Inflammatory macrophage treated with lipopolysaccharide for 4 hours (primary cell): ENCODE results near the gene RAB44.

Experiments
- DNase-seq: peaks from one replicate; pipeline ENCODE4 v3.0.0-alpha.2; 2020

Gene RAB44

DNA sequence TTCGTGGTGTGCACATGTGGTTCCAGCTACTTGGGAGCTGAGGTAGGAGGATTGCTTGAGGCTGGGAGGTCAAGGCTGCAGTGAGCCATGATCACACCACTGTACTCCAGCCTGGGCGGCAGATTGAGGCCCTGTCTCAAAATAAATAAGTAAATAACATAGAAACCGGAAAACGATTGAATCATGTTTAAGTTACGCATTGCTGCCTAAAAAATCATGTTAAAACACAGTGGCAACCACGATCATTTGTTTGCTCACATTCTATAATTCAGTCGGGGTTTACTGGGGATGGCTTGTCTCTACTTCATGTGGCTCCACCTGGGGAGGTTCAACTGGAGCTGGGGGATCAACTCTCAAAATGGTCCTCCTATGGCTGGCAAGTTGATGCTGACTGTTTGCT, 27.4 kb upstream of the RAB44 start:
- no peak for DNase-seq

DNA sequence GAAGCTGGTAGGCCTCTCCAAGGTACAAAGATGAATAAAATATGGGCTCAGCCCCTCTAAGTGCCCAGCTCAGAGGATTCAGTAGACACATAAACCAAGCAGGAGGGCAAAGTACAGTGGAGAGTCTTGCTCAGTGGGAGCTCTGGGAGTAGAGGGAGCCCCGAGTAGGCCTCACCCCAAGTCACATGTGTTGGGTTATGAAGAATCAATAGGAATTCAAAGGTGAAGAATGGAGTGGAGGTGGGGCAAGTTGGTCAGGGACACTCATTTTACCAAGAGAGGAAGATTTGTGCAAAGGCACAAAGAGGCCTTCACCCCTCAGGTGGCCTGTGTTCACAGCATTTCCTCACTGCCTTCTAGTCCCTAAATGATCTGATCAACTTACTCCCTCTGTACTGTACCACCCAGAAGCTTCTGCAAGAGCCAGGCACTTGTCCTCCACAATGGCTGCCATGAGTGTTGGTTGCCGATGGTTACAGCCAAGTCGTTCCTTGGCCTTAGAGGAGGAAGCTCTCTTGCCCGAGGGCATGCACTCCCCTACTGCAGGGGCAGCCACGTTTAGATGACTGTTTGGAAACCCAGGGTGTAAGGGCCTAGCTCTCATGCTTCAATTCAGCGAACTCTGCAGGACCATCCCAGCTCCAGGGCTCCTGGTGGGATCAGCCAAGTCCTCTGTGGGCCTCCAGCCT, 25.8 kb upstream of the RAB44 start:
- DNase-seq = no peak

DNA sequence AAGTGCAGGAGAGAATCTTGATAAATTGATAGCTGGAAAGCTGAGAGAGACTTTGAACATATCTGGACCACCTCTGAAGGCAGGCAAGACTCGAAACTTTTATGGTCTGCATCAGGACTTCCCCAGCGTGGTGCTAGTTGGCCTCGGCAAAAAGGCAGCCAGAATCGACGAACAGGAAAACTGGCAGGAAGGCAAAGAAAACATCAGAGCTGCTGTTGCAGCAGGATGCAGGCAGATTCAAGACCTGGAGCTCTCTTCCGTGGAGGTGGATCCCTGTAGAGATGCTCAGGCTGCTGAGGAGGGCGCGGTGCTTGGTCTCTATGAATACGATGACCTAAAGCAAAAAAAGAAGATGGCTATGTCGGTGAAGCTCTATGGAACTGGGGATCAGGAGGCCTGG, 23.7 kb upstream of the RAB44 start:
- DNase-seq = no peak

DNA sequence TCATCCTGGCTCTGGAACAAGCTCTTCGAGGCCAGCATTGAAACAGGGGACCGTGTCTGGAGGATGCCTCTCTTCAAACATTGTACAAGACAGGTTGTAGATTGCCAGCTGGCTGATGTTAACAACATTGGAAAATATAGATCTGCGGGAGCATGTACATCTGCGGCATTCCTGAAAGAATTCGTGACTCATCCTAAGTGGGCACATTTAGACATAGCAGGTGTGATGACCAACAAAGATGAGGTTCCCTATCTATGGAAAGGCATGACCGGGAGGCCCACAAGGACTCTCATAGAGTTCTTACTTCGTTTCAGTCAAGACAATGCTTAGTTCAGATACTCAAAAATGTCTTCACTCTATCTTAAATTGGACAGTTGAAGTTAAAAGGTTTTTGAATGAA, 22.7 kb upstream of the RAB44 start:
- DNase-seq = no peak

DNA sequence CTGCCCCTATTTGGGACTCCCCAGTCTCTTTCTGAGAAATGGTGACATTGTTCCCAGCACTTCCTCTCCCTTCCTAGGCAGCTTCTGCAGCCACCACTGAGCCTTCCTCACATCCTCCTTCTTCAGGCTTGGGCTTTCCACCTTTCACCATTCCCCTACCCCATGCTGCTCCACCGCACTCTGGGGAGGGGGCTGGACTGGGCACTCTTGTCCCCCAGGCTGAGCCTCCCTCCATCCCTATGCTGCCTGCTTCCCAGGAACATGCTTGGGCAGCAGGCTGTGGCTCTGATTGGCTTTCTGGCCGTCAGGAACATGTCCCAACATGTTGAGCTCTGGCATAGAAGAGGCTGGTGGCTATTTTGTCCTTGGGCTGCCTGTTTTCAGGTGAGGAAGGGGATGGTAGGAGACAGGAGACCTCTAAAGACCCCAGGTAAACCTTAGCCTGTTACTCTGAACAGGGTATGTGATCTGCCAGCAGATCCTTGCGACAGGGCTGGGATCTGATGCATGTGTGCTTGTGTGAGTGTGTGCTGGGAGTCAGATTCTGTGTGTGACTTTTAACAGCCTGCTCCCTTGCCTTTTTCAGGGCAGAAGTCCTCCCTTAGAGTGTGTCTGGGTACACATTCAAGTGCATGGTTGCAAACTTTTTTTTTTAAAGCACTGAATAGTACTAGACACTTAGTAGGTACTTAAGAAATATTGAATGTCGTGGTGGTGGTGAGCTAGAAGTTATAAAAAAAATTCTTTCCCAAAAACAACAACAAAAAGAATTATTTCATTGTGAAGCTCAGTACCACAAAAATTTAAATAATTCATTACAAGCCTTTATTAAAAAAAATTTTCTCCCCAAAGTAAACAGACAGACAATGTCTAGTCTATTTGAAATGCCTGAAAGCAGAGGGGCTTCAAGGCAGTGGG, 21.2 kb upstream of the RAB44 start:
- DNase-seq = peak; percentile 54

DNA sequence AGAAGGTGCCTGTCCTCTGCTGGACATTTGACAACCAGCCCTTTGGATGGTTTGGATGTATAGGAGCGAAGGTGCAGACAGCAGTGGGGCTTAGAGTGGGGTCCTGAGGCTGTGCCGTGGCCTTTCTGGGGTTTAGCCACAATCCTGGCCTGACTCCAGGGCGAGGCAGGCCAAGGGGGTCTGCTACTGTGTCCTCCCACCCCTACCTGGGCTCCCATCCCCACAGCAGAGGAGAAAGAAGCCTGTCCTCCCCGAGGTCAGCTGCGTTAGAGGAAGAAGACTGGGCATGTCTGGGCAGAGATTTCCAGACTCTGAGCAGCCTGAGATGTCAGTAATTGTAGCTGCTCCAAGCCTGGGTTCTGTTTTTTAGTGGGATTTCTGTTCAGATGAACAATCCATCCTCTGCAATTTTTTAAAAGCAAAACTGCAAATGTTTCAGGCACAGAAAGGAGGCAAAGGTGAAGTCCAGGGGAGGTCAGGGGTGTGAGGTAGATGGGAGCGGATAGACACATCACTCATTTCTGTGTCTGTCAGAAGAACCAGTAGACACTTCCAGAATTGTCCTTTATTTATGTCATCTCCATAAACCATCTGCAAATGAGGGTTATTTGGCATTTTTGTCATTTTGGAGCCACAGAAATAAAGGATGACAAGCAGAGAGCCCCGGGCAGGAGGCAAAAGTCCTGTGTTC, 20.4 kb upstream of the RAB44 start:
- no peak for DNase-seq

DNA sequence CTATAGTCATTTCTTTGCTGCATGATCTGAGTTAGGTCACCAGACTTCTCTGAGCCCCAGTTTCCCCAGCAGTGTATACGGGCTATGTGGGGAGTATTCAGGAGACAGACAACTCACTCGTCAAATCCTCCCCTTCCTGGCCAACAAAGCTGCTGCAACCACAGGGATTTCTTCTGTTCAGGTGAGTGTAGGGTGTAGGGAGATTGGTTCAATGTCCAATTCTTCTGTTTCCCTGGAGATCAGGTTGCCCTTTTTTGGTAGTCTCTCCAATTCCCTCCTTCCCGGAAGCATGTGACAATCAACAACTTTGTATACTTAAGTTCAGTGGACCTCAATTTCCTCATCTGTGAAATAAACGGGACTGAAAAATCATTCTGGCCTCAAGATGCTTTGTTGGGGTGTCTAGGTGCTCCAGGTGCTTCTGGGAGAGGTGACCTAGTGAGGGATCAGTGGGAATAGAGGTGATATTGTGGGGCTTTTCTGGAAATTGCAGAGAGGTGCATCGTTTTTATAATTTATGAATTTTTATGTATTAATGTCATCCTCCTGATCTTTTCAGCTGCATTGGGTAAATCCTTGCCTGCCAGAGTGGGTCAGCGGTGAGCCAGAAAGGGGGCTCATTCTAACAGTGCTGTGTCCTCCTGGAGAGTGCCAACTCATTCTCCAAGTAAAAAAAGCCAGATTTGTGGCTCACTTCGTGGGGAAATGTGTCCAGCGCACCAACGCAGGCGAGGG, 19.7 kb upstream of the RAB44 start:
- DNase-seq = no peak

DNA sequence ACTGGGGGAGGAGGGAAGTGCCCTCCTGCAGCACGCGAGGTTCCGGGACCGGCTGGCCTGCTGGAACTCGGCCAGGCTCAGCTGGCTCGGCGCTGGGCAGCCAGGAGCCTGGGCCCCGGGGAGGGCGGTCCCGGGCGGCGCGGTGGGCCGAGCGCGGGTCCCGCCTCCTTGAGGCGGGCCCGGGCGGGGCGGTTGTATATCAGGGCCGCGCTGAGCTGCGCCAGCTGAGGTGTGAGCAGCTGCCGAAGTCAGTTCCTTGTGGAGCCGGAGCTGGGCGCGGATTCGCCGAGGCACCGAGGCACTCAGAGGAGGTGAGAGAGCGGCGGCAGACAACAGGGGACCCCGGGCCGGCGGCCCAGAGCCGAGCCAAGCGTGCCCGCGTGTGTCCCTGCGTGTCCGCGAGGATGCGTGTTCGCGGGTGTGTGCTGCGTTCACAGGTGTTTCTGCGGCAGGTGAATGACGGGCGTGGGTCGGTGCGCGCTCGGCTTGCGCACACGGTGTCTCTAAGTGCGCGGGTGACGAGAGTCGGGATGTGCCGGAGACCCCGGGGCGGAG, 19.1 kb upstream of the RAB44 start, which contains the start of gene CDKN1A:
TSS of gene CDKN1A (plus strand) at position 227 of the 555 bp plus-strand sequence. CDS start 5,388 bp downstream, outside the sequence.
- DNase-seq = peak; percentile 94

DNA sequence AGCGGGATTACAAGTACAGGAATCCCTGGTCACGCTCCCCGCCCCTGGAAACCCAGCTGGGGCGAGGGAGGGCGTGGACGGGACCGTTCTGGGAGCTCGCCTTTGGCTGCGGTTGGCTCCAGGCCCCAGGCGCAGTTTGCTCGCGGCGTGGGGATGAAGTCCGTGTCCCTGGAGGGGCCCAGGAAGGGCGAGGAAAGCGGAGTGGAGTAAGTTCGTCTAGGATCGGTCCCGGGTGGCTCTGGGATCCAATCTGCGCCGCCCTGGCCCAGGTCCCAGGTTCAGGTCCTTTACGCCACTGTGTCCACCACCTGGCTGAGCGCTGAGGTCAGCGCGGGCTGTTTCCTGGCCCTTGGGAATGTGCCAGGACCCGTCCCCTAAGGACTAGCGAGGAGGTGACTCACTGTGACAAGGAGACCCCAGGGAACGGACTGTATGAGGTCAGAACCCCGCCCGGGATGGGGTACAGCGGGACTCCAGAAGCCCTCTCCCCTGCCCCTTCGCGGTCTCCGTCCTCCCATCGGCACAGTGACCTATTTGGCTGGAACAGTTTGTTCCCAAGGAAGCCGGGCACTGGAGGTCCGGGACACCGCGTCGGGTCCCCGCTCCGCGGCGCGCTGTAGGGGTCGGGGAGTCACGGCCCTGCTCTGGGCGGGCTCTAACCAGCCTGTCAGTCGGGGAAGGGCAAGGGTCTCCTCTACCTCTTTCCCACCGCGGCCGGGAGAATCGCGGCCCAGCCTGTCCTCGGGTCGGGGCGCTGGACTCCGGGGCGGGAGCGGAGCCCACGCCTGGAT, 18.4 kb upstream of the RAB44 start:
- peak; percentile 54 for DNase-seq

DNA sequence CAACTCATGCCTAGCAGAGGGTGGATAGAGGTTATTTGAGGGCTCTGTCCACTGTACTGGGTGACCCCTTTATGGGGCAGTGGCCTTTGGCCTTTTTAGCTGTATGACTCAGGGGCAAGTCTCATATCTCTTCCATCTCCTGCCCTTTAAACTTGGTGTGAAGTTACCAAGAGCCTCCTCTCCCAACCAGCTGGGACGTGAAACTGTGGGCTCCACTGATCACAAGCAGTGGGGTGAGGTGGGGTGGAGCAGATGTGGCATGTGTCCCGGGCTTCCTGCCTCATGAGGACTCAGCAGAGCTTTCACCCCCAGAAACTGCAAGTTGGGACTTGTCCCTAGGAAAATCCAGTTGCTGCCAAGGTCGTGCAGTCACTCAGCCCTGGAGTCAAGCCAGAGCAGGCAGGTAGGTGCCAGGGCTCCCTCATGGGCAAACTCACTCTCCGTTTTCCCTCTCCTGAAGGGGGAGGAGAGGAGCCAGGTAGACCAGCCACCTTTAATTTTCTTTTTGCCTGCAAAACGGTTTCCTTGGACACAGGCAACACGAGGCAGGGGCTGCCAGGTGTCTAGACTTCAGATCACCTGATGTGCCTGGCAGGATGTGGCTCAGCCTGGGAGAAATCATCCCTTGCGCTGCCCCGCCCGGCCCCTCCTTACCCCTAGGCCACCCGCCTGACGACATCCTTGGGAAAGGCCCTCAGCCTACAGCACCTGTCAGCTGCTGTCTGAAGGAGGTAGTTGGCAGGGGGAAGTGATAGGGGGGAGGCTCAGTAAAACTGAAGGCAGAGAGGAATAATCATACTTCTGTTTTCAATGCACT, 15.1 kb upstream of the RAB44 start:
- DNase-seq = peak; percentile 85

DNA sequence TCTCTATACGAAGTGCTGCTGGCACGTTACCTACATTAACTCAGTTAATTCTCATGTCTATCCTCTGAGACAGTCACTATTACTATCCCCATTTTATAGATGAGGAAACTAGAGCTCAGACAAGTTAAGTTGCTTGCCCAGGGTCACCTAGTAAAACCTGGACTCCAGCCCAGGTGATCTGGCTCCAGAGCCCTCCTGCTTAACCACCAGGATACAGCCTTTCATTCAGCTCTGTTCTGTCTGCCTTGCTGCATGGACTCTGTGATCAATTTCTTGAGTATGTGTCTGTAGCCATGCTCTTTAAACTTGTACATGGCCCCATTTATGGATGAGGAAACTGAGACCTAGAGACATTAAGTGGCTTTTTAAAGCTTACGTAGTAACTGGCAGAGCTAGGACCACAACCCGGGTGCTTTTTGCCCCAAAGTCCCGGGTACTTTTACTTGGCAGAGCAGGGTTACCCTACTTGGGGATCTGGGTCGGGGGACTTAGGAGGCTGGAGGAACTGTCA, 14.4 kb upstream of the RAB44 start:
- no peak for DNase-seq

DNA sequence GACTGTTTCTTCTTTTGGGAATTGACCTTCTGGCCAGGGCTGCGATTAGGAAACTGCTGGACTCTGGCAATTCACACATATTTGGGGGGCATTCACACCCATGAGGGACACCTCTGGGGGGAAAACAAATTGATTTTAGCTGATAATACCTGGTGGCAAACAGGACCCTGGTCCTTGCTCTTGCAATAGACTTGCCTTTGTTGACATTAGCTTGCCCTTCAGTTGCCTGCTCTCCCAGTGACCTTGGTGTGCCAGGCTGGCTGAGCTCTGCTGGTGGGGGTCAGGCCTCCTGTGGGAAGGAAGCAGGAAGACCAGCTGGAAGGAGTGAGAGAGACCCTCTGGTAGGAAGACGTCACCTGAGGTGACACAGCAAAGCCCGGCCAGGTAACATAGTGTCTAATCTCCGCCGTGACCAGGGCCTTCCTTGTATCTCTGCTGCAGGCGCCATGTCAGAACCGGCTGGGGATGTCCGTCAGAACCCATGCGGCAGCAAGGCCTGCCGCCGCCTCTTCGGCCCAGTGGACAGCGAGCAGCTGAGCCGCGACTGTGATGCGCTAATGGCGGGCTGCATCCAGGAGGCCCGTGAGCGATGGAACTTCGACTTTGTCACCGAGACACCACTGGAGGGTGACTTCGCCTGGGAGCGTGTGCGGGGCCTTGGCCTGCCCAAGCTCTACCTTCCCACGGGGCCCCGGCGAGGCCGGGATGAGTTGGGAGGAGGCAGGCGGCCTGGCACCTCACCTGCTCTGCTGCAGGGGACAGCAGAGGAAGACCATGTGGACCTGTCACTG, 13.8 kb upstream of the RAB44 start:
- DNase-seq = no peak

DNA sequence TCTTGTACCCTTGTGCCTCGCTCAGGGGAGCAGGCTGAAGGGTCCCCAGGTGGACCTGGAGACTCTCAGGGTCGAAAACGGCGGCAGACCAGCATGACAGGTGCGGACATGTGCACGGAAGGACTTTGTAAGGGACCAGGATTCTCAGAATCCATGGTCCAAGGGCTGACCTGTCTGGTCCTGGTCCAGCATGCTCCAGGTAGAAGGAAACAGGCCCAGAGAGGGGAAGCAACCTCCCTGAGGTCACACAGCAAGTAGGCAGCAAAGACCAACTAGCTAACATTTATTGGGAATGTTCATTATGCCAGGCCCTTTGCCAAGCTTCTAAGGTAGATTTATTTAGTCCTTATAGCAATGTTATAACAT, 13.2 kb upstream of the RAB44 start:
- no peak for DNase-seq

DNA sequence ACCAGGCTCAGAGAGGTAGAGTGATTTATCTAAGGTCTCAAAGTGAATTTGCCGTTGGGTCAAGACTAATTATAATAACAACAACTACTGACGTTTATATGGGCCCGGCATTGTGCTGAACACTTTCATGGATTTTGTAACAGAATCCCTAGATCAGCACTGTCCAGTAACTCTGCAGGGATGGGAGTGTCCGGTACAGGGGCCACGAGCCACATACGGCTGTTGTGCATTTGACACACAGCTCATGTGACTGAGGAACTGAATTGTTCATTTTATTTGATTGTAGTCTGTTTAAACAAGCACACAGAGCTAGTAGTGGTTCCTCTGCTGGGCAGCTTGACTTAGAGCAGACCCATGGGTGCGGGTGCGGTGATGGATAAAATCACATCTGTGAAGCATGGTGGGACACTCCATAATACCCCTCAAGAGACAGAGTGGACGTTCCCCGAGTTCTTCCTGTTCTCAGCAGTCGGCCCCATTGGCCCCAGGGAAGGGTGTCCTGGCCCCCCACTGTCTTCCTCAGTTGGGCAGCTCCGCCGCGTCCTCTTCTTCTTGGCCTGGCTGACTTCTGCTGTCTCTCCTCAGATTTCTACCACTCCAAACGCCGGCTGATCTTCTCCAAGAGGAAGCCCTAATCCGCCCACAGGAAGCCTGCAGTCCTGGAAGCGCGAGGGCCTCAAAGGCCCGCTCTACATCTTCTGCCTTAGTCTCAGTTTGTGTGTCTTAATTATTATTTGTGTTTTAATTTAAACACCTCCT, 12.3 kb upstream of the RAB44 start:
- peak; percentile 47 for DNase-seq

DNA sequence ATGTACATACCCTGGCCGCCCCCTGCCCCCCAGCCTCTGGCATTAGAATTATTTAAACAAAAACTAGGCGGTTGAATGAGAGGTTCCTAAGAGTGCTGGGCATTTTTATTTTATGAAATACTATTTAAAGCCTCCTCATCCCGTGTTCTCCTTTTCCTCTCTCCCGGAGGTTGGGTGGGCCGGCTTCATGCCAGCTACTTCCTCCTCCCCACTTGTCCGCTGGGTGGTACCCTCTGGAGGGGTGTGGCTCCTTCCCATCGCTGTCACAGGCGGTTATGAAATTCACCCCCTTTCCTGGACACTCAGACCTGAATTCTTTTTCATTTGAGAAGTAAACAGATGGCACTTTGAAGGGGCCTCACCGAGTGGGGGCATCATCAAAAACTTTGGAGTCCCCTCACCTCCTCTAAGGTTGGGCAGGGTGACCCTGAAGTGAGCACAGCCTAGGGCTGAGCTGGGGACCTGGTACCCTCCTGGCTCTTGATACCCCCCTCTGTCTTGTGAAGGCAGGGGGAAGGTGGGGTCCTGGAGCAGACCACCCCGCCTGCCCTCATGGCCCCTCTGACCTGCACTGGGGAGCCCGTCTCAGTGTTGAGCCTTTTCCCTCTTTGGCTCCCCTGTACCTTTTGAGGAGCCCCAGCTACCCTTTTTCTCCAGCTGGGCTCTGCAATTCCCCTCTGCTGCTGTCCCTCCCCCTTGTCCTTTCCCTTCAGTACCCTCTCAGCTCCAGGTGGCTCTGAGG, 11.5 kb upstream of the RAB44 start:
- DNase-seq = peak; percentile 81

DNA sequence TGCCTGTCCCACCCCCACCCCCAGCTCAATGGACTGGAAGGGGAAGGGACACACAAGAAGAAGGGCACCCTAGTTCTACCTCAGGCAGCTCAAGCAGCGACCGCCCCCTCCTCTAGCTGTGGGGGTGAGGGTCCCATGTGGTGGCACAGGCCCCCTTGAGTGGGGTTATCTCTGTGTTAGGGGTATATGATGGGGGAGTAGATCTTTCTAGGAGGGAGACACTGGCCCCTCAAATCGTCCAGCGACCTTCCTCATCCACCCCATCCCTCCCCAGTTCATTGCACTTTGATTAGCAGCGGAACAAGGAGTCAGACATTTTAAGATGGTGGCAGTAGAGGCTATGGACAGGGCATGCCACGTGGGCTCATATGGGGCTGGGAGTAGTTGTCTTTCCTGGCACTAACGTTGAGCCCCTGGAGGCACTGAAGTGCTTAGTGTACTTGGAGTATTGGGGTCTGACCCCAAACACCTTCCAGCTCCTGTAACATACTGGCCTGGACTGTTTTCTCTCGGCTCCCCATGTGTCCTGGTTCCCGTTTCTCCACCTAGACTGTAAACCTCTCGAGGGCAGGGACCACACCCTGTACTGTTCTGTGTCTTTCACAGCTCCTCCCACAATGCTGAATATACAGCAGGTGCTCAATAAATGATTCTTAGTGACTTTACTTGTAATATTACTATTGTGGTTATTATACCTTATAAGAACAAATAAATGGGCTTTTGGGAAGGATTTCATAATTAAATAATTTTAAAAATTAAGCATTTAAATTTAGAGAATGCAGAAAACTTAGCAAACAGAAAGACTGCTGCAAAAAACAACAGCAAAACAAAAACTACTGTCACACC, 10.7 kb upstream of the RAB44 start:
- DNase-seq = no peak

DNA sequence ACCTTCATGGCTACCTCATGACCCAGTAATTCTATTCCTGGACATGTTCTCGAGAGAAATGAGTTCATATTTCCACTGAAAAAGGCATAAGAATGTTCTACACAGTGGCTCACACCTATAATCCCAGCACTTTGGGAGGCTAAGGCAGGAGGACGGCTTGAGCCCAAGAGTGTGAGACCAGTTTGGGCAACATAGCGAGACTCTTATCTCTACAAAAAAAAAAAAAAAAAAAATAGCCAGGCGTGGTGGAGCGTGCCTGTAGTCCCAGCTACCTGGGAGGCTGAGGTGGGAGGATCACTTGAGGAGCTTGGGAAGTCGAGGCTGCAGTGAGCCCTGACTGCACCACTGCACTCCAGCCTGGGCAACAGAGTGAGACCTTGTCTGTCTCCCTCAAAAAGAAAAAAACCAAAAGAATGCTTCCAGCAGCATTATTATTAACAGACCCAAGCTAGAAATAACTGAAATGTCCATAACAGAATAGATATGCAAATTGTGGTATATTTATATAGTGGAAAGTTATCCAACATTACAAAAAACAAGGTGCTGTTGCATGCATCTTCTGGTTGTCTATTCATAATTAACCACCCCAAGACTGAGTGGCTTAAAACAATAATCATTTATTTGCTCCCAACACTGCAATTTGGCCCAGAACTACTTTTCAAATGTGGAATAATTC, 9.4 kb upstream of the RAB44 start:
- no peak for DNase-seq
